GM18507 (cell line): Measurements from ENCODE around the gene SPAG8.

Source experiments
- DNase-seq: peaks from one replicate; pipeline ENCODE4 v3.0.0; 2011; ENCODE audit warnings: low read depth; ENCODE audit not compliant: insufficient read length; ENCODE audit errors: extremely low spot score
- FAIRE-seq: peaks from 2 replicates; lab custom pipeline; 2011; peaks lifted over from hg19 to GRCh38; lab: Jason Lieb, UNC

Gene SPAG8, protein sequence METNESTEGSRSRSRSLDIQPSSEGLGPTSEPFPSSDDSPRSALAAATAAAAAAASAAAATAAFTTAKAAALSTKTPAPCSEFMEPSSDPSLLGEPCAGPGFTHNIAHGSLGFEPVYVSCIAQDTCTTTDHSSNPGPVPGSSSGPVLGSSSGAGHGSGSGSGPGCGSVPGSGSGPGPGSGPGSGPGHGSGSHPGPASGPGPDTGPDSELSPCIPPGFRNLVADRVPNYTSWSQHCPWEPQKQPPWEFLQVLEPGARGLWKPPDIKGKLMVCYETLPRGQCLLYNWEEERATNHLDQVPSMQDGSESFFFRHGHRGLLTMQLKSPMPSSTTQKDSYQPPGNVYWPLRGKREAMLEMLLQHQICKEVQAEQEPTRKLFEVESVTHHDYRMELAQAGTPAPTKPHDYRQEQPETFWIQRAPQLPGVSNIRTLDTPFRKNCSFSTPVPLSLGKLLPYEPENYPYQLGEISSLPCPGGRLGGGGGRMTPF

DNA sequence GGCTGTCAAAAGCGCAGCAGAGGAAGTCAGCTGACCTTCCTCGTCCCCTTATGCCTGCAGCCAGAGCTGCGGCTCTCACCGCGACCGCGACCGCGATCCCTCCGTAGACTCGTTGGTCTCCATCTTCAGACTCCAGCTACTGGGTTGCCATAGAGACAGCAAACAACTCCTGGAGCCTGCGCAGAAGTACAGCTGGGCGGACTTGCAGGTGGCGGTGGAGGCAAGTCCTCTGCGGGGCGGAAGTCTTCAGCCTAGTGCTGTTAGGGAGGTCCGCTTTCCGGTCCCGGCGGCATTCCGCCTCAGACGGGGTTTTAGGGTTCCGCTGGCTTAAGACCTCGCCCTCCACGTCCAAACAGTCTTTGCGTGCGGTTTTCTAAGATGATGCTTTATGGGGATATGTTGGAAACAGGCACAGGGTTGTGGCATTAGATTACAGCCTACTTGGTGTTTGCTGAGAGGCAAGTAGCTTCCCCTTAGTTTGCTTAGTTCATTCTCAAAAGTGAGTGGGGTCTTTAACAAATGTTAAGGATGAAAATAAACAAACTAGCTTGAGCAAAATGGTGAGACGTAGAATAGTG lies at the start of gene SPAG8:
Gene SPAG8, minus strand, starts transcription at position 238 of the 578 bp plus-strand sequence. Its CDS starts 115 bp downstream, at position 123.
- DNase-seq (peak; percentile 91), FAIRE-seq (peak; percentile 99)

GRCh38 chr9:35861161-35861897 lies 49.3 kb upstream of the SPAG8 start:
- DNase-seq (no peak), FAIRE-seq (no peak)

- no peak for FAIRE-seq
- DNase-seq: no peak
Observed at GRCh38 chr9:35859990-35860339, 47.9 kb upstream of the SPAG8 start.

GRCh38 chr9:35859310-35859989 lies 47.4 kb upstream of the SPAG8 start:
- FAIRE-seq: no peak
- DNase-seq: no peak

DNA sequence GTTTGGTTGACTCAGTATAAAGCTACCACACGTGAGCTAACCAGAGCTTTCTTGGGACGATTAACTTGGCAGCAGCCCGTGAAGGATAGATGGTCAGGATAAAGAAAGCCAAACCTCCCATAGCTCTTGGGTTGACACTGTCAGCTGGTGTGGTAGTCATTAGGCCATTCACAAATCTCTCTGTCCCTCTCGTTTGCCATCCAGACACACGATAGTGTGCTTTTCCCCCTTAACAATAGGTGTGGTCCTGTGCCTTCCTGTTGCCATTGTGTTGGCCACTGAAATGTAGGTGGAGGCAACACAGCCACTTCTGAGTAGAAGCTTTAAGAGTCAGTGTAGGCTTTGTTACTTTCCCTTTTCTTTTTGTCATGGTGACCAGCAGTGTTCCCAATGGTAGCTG lies 46.4 kb upstream of the SPAG8 start:
- DNase-seq (no peak), FAIRE-seq (no peak)

DNA sequence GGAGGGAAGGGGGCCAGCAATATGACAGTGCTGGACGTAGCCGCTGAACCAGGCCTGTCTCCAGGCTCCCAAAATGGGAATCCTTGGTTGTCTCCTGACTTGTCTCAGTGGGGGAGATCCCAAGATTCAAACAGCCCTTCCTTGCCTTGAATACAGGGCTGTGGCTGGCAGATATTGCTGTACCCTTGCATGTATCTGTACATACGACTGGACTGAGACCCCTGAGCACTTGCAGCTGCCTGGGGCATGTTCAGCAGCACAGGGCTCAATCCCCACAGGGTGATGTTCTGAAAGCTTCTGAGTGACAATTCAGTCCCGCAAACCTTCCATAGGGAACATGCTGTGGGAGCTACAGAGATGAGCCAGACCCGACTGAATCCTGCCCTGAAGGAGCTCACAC lies 44.8 kb upstream of the SPAG8 start:
- DNase-seq (no peak), FAIRE-seq (no peak)

DNA sequence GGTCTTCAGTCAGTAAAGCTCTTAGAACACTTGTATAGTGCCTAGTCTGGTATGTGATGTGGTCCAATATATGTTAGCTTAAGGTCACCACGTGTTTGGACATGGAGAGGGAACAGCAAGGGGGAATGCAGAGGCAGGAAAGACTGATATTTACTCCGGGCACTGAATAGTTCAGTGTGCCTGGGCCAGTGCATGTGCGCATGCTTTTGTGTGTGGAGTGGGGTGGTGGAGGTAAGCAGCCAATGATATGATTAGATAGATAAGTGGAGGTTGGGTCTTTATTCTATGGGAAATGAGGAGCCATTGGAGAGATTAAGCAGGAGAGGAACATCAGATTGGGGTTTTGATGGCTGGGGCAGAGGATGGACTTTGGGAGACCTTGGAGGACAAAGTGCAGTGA lies 44.1 kb upstream of the SPAG8 start:
- DNase-seq: no peak
- FAIRE-seq: no peak

- FAIRE-seq (no peak), DNase-seq (no peak)
Observed at GRCh38 chr9:35854091-35854762, 42.2 kb upstream of the SPAG8 start.

GRCh38 chr9:35852876-35853865 lies 41.1 kb upstream of the SPAG8 start:
- FAIRE-seq (no peak), DNase-seq (no peak)

GRCh38 chr9:35852267-35852815 lies 40.3 kb upstream of the SPAG8 start:
- no peak for FAIRE-seq
- no peak for DNase-seq

- DNase-seq: peak; percentile 42
- FAIRE-seq: peak; percentile 95
Observed at GRCh38 chr9:35847792-35848572, 35.9 kb upstream of the SPAG8 start.

GRCh38 chr9:35845824-35846771 lies 34.0 kb upstream of the SPAG8 start:
- no peak for DNase-seq
- FAIRE-seq: no peak

DNA sequence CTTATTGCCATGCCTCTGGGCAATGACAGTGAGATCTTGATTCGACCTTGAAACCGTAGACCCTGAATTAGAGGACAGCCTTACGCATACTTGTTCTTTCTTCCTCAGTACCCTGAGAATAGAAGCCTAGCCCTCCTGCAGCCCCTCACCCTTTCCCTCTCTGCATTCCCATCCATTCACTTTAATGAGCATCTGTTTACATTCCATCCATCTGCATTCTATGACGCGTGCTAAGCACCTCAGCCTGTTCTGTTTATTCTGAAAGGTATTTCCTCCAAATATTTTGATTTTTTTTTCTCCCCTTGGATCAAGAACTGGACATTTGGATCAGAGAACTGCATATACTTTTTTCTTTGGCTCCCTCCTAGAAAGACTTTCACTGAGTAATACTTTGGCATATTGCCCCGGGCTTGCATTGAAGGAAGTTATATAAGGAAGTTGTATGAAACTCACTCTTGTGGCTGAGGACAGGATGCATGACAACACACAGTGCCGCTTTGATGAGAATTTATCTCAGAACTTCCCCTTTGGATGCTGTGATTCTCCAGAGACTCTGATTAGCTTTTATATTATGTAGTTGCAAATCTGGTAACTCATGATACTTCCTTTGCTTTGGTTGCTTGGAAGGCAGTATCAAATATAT lies 32.7 kb upstream of the SPAG8 start:
- FAIRE-seq: peak; percentile 79
- no peak for DNase-seq

DNA sequence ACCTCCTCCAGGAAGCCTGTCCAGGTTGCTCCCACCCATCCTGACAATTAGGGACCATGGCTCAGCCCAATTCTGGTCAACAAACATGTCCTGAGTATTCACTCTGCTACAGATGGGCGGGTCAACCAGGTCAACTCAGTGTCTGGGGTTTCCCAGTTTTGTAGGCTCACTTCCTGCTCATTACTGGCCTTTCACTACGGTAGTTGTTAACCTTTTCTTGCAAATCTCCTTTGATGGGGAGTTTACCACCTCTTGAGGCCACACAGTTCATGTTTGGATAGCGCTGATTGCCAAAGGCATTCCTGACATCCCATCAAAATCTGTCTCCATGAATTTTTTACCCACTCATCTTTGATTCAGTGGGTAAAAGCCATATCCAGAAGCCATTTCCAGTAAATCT lies 30.7 kb upstream of the SPAG8 start:
- DNase-seq (peak; percentile 42), FAIRE-seq (peak; percentile 92)

GRCh38 chr9:35842020-35842745 lies 30.1 kb upstream of the SPAG8 start:
- FAIRE-seq (no peak), DNase-seq (no peak)
